Lung (tissue), 12 donors: ENCODE measurements around the gene AQP1. TPM values are rescaled to one million over a fixed set of nuclear protein-coding genes. Genes with fewer than 3 reads are reported as not detected.

Source experiments
- ATAC-seq: fragments of 200-7000 bp; cut with Tn5 transposase; one replicate; pipeline ENCODE4 v1.9.1; 2020; ENCODE audit warnings: moderate number of reproducible peaks; ENCODE audit not compliant: insufficient read depth, low FRiP score
- DNase-seq, 3 donors: peaks; one replicate each; pipeline ENCODE4 v3.0.0-alpha.2; 2013 to 2017
- H3K27ac ChIP-seq, 2 donors: one replicate each; pipeline ENCODE4 v1.5.1; 2013; ENCODE audit warnings: mild to moderate bottlenecking in 2 of 2, moderate library complexity in 2 of 2, control low read depth in 1 of 2, inconsistent platforms in 1 of 2, low read depth in 1 of 2, low read length in 1 of 2
- H3K27me3 ChIP-seq, 3 donors: one replicate each; pipeline ENCODE4 v1.5.1; 2013; ENCODE audit warnings: low read length in 2 of 3; ENCODE audit not compliant: control insufficient read depth in 3 of 3, insufficient read depth in 3 of 3
- H3K36me3 ChIP-seq, 4 donors: one replicate each; pipeline ENCODE4 v1.5.1; 2013; ENCODE audit warnings: low read length in 4 of 4, mild to moderate bottlenecking in 1 of 4, moderate library complexity in 1 of 4; ENCODE audit not compliant: control insufficient read depth in 4 of 4, insufficient read depth in 4 of 4
- H3K4me1 ChIP-seq, 5 donors: one replicate each; pipeline ENCODE4 v1.5.1; 2013; ENCODE audit warnings: low read length in 5 of 5, mild to moderate bottlenecking in 2 of 5, moderate library complexity in 1 of 5; ENCODE audit not compliant: control insufficient read depth in 5 of 5, insufficient read depth in 5 of 5
- H3K4me3 ChIP-seq: one replicate; pipeline ENCODE4 v1.5.1; 2013; ENCODE audit warnings: mild to moderate bottlenecking, control low read depth, moderate library complexity
- H3K9ac ChIP-seq, 2 donors: one replicate each; pipeline ENCODE4 v1.5.1; 2013; ENCODE audit warnings: low read length in 2 of 2, control low read depth in 1 of 2; ENCODE audit not compliant: insufficient read depth in 1 of 2
- H3K9me3 ChIP-seq, 4 donors: one replicate each; pipeline ENCODE4 v1.5.1; 2013; ENCODE audit warnings: low read length in 3 of 4, mild to moderate bottlenecking in 1 of 4, moderate library complexity in 1 of 4; ENCODE audit not compliant: control insufficient read depth in 4 of 4, insufficient read depth in 3 of 4
- WGBS, 2 donors: extraction: QIAGEN DNeasy Blood & Tissue Kit; methylation state at CpG; one replicate each; pipeline ENCODE4 v1.1.7; 2013; 5-methylcytosine and 5-hydroxymethylcytosine counted together
- polyA plus RNA-seq, 2 donors: library from polyadenylated mRNA; stranded (reverse); fragments of 200-250 nt; gene quantifications; one replicate each; pipeline ENCODE4 v1.2.1, GENCODE V29; 2013
- total RNA-seq, 2 donors: library from RNA; depleted of rRNA in 1 of 2; stranded (reverse); fragments of >200 nt in 1 of 2; gene quantifications; one replicate each; pipeline ENCODE4 v1.2.1, GENCODE V29; 2014 to 2021
- TF ChIP-seq, protein P1 (sequence below): IDR thresholded peaks from 2 replicates; pipeline ENCODE4 v1.5.1; 2012; ENCODE audit warnings: mild to moderate bottlenecking; ENCODE audit errors: control extremely low read depth, extremely low read depth
- donor health status: control.
- donor health status: control.
- donor health status: Bipolar disorder and iron deficiency.
- donor health status: healthy.
- donor health status: DM: yes; HTN: yes; CAD: no.

The AQP1 gene
- total and polyA plus RNA-seq, 4 donors, result 267 to 655 (median 428) TPM

DNA sequence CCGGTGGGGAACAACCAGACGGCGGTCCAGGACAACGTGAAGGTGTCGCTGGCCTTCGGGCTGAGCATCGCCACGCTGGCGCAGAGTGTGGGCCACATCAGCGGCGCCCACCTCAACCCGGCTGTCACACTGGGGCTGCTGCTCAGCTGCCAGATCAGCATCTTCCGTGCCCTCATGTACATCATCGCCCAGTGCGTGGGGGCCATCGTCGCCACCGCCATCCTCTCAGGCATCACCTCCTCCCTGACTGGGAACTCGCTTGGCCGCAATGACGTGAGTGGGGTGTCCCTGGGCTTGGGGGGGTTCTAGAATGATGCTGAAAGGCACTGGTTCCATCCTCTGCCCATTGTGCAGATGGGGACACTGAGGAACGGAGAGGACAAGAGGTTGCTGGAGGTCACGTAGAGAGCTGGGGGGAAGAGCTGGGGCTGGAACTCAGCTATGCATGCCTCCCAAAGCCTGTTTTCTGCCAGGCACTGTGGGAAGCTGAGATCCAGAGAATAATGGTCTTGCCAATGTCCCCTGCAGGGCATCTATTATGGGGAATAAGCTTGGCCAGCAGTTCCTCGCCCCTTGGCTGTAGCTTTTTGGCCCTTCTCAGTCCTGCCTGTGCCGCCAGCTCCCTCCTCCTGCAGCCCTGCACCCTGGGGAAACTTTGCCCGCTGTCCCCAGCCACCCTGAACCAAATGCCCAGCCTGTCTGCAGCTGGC is 523 bp downstream of the AQP1 start:
- TF ChIP-seq, protein P1, sequence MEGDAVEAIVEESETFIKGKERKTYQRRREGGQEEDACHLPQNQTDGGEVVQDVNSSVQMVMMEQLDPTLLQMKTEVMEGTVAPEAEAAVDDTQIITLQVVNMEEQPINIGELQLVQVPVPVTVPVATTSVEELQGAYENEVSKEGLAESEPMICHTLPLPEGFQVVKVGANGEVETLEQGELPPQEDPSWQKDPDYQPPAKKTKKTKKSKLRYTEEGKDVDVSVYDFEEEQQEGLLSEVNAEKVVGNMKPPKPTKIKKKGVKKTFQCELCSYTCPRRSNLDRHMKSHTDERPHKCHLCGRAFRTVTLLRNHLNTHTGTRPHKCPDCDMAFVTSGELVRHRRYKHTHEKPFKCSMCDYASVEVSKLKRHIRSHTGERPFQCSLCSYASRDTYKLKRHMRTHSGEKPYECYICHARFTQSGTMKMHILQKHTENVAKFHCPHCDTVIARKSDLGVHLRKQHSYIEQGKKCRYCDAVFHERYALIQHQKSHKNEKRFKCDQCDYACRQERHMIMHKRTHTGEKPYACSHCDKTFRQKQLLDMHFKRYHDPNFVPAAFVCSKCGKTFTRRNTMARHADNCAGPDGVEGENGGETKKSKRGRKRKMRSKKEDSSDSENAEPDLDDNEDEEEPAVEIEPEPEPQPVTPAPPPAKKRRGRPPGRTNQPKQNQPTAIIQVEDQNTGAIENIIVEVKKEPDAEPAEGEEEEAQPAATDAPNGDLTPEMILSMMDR, result no peak
- Histone ChIP-seq H3K27ac (peak overlapping the region; percentile 54 to 65), H3K4me1 (peaks cover 3 to 50% (median 18%) of the 10 kb centered on the region in 5 donors), H3K9ac (no peak overlapping the region), H3K36me3 (peaks cover 0 to 3% (median 0%) of the 10 kb centered on the region in 4 donors), H3K9me3 (no peaks in the 10 kb centered on the region), H3K27me3 (no peaks in the 10 kb centered on the region), H3K4me3 (peak overlapping the region; percentile 48)
- DNase-seq, result no peak
- no peak for ATAC-seq
- WGBS, 2 donors, result 62 to 85% methylated on average over 26 of the region's 26 CpGs

DNA sequence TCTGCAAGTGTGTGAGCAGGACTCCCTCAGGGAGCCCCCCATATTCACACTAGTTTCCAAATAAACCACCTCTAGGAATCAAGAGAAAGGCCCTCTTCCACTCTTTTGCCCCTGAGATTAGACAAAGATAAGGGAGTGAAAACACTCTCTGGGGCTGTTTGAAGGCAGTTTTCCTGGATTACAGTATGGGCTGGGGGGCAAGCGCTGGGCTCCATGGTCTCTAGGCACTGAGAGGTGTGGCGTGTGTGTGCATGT is 1.0 kb downstream of the AQP1 start:
- H3K9me3 ChIP-seq, result no peaks in the 10 kb centered on the region
- H3K27ac ChIP-seq, result peak overlapping the region; percentile 54 to 65
- peaks cover 0 to 3% (median 0%) of the 10 kb centered on the region in 4 donors for H3K36me3 ChIP-seq
- DNase-seq (no peak), ATAC-seq (no peak)
- WGBS, 2 donors, result 60 to 73% methylated on average over 2 of the region's 2 CpGs
- peak overlapping the region; percentile 48 for H3K4me3 ChIP-seq
- TF ChIP-seq, protein P1, result no peak
- H3K9ac ChIP-seq, result no peak overlapping the region
- peaks cover 3 to 50% (median 18%) of the 10 kb centered on the region in 5 donors for H3K4me1 ChIP-seq
- no peaks in the 10 kb centered on the region for H3K27me3 ChIP-seq

DNA sequence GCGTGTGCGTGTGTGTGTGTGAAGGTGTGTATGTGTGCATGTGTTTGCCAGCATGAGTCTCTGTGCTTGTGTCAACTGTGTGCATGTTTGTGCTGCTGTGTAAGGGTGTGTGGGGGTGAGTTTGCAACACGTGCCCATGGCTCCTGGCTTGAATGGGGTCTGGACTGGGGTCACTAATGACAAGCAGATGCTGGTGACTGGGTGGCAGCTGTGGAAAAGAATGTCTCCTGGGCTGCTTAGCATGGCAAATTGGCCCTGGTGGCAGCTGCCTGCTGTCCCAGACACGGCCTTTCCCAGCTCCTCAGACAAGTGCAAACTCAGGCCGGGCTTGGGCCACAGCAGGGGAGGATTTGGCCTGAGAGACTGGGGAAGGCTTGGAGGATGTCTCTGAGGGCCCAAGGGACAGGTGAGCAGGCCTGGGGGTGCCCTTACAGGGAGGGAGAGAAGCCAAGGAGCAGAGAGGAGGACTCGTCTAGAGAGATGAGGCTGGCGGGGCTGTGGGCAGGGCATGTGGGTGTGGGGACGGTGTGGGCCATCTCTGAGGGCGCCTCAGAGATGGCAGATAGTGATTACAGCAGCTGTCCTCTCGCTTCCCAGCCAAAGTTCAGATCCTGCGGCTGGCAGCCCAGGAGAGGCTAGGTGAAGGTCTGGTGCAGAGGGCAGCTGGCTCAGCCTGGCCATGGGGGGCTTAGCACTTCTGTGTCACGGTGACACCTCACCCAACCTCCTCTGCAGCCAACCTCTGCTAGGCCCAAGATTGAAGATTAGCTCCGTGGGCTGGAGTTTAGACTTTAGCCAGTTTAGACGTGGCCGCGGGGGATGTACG is 1.5 kb downstream of the AQP1 start:
- ATAC-seq (no peak), DNase-seq (peak; percentile 51 to 65 (median 52))
- Histone ChIP-seq H3K27me3 (no peaks in the 10 kb centered on the region), H3K27ac (peak overlapping the region; percentile 54 to 65), H3K9me3 (no peaks in the 10 kb centered on the region), H3K9ac (no peak overlapping the region), H3K4me3 (peak overlapping the region; percentile 48), H3K36me3 (peaks cover 0 to 3% (median 0%) of the 10 kb centered on the region in 4 donors), H3K4me1 (peaks cover 3 to 49% (median 14%) of the 10 kb centered on the region in 5 donors)
- TF ChIP-seq, protein P1, result no peak
- WGBS, 2 donors, result 50 to 69% methylated on average over 17 of the region's 17 CpGs
